NCI-H2227 (cell line): ENCODE measurements around the gene TSPAN15.
"Not testable (repeated sequence)": the region's sequence is repeated elsewhere in the genome, so short reads cannot be mapped to it uniquely, and the experiment has no call there.

Experiments
- DNase-seq: peaks from one replicate; lab custom pipeline; 2025; ENCODE audit not compliant: unreplicated experiment; lab: John Stamatoyannopoulos, UW

Gene TSPAN15

GRCh38 chr10:69445041-69445440, 6.2 kb upstream of the TSPAN15 start:
- no peak for DNase-seq

GRCh38 chr10:69446229-69446628, 5.0 kb upstream of the TSPAN15 start:
- DNase-seq: no peak

GRCh38 chr10:69446650-69447151, 4.6 kb upstream of the TSPAN15 start:
- DNase-seq: no peak

- peak; percentile 24 for DNase-seq
Measured at GRCh38 chr10:69449841-69450240, 1.4 kb upstream of the TSPAN15 start.

GRCh38 chr10:69450395-69450794, 870 bp upstream of the TSPAN15 start:
- not testable (repeated sequence) for DNase-seq

- DNase-seq: no peak
Measured at GRCh38 chr10:69451784-69452251, 553 bp downstream of the TSPAN15 start.

- no peak for DNase-seq
Measured at GRCh38 chr10:69452676-69453415, 1.6 kb downstream of the TSPAN15 start.

GRCh38 chr10:69453795-69454194, 2.5 kb downstream of the TSPAN15 start:
- DNase-seq: no peak

- DNase-seq: no peak
Measured at GRCh38 chr10:69455006-69455763, 3.9 kb downstream of the TSPAN15 start.

- DNase-seq: no peak
Measured at GRCh38 chr10:69456880-69457693, 5.8 kb downstream of the TSPAN15 start.

GRCh38 chr10:69457771-69458237, 6.5 kb downstream of the TSPAN15 start:
- DNase-seq: no peak

GRCh38 chr10:69458430-69459100, 7.3 kb downstream of the TSPAN15 start:
- DNase-seq: no peak

- no peak for DNase-seq
Measured at GRCh38 chr10:69459101-69459790, 8.0 kb downstream of the TSPAN15 start.

- no peak for DNase-seq
Measured at GRCh38 chr10:69459893-69460575, 8.8 kb downstream of the TSPAN15 start.

GRCh38 chr10:69460576-69461242, 9.4 kb downstream of the TSPAN15 start:
- no peak for DNase-seq

GRCh38 chr10:69461243-69462025, 10.2 kb downstream of the TSPAN15 start:
- no peak for DNase-seq

- no peak for DNase-seq
Measured at GRCh38 chr10:69463886-69464285, 12.6 kb downstream of the TSPAN15 start.

- no peak for DNase-seq
Measured at GRCh38 chr10:69464401-69464800, 13.1 kb downstream of the TSPAN15 start.
